Body of pancreas (tissue), 4 donors: ENCODE measurements around the gene SLC12A7. TPM values are rescaled to one million over a fixed set of nuclear protein-coding genes. Genes with fewer than 3 reads are reported as not detected.

Experiments
- ATAC-seq: fragments of 150-250 bp; one replicate; pipeline ENCODE4 v1.9.1; 2016
- DNase-seq, 4 donors: peaks; one replicate each; pipeline ENCODE4 v3.0.0-alpha.2; 2019
- H3K27ac ChIP-seq, 4 donors: fragments of 200-600 bp; sonication (generic); 1 replicate in 3 of 4; 2 replicates in 1 of 4; pipeline versions ENCODE4 v1.5.1 to v1.6.1; 2016 to 2019; ENCODE audit warnings: mild to moderate bottlenecking in 1 of 4, mixed read lengths in 1 of 4, moderate library complexity in 1 of 4
- H3K27me3 ChIP-seq, 2 donors: fragments of 200-600 bp; sonication (generic); one replicate each; pipeline ENCODE4 v1.6.0; 2016; ENCODE audit warnings: mild to moderate bottlenecking in 1 of 2
- H3K36me3 ChIP-seq, 2 donors: fragments of 200-600 bp; sonication (generic); replicated peaks in 1 of 2; 2 replicates each; pipeline ENCODE4 v1.5.1; 2016; ENCODE audit warnings: low read depth in 2 of 2; ENCODE audit not compliant: insufficient read depth in 1 of 2
- H3K4me1 ChIP-seq: fragments of 200-600 bp; sonication (generic); one replicate; pipeline ENCODE4 v1.6.0; 2016
- H3K4me3 ChIP-seq, 2 donors: fragments of 200-600 bp; sonication (generic); 1 replicate in 1 of 2; 2 replicates in 1 of 2; pipeline ENCODE4 v1.5.1; 2016 to 2019
- H3K9me3 ChIP-seq, 3 donors: fragments of 200-600 bp; sonication (generic); 1 replicate in 2 of 3; 2 replicates in 1 of 3; pipeline ENCODE4 v1.5.1; 2016
- CTCF ChIP-seq, 7 experiments: fragments of 450-650 bp in 4 of 7; fragments of 200-600 bp in 3 of 7; sonication (generic) in 3 of 7; IDR thresholded peaks; one replicate each; pipeline ENCODE4 v1.5.1; 2016 to 2019; ENCODE audit warnings: antibody characterized with exemption in 7 of 7
- POLR2A ChIP-seq, 3 donors: fragments of 450-650 bp; IDR thresholded peaks; one replicate each; pipeline ENCODE4 v1.6.1; 2016; ENCODE audit warnings: antibody characterized with exemption in 3 of 3, mild to moderate bottlenecking in 2 of 3
- WGBS, 2 donors: methylation state at CpG; one replicate each; pipeline ENCODE4 v1.1.5; 2017; 5-methylcytosine and 5-hydroxymethylcytosine counted together
- intact Hi-C: fragments of 100-400 bp; cut with DNase I; formaldehyde crosslinking; loops from one replicate; pipeline ENCODE4 v1.15.1; 2023
- total RNA-seq, 2 donors: library from RNA; depleted of rRNA; stranded (reverse); fragments of >200 nt; gene quantifications; one replicate each; pipeline ENCODE4 v1.1.0, GENCODE V29; 2016

SLC12A7 gene
- total RNA-seq, 2 donors from 2014 or later, result 35.5 to 42.8 TPM

DNA sequence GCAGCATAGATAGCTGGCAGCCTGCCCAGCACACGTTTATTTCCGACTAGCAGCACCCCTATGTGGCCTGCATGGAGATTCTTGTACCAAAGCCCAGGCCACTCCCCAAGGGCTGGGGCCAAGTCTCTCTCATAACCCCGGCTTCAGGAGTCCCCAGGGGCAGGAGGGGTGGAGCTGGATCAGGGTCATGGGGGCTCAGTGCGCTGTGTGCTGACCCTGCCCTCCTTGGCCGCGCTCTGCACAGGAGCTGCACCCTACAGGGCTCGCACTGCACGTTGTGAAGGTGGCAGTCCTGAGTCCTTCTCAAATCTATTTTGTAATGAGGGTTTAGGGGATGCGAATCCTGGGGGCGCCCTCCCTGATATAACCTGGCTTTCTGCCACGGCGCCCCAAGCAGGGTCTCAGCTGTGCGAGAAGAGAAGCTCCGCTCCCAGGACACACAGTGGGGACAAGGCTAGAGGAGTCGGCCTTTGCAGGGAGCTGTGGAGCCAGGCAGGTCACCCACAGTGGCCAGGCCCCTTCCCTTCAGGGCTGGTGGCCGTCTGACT, 74.7 kb downstream of the SLC12A7 start:
- H3K36me3 ChIP-seq, result no peaks in the 10 kb centered on the region
- no peaks in the 10 kb centered on the region for H3K27me3 ChIP-seq
- peak in 1 of 4 donors; percentile 6 for DNase-seq
- intact Hi-C loops, result no loop called here
- WGBS, 2 donors, result 70 to 72% methylated on average over 3 to 16 of the region's 16 CpGs
- no peak for ATAC-seq
- H3K9me3 ChIP-seq, result no peaks in the 10 kb centered on the region
- no peak overlapping the region for H3K4me3 ChIP-seq
- no peak for TF ChIP-seq POLR2A (IDR thresholded peaks at IDR 0.05)
- no peak for TF ChIP-seq CTCF (IDR thresholded peaks at IDR 0.05)
- H3K4me1 ChIP-seq, result no peaks in the 10 kb centered on the region
- H3K27ac ChIP-seq, result no peak overlapping the region

GRCh38 chr5:1036504-1037122, 75.2 kb downstream of the SLC12A7 start:
- peak in 1 of 4 donors; percentile 4 for DNase-seq
- H3K27ac ChIP-seq, result no peak overlapping the region
- H3K27me3 ChIP-seq, result no peaks in the 10 kb centered on the region
- intact Hi-C loops, result no loop called here
- H3K9me3 ChIP-seq, result no peaks in the 10 kb centered on the region
- WGBS, 2 donors, result 78 to 88% methylated on average over 15 to 21 of the region's 22 CpGs
- no peak for TF ChIP-seq CTCF (IDR thresholded peaks at IDR 0.05)
- TF ChIP-seq POLR2A (IDR thresholded peaks at IDR 0.05), result no peak
- no peak for ATAC-seq
- no peak overlapping the region for H3K4me3 ChIP-seq
- H3K36me3 ChIP-seq, result no peaks in the 10 kb centered on the region
- no peaks in the 10 kb centered on the region for H3K4me1 ChIP-seq

DNA sequence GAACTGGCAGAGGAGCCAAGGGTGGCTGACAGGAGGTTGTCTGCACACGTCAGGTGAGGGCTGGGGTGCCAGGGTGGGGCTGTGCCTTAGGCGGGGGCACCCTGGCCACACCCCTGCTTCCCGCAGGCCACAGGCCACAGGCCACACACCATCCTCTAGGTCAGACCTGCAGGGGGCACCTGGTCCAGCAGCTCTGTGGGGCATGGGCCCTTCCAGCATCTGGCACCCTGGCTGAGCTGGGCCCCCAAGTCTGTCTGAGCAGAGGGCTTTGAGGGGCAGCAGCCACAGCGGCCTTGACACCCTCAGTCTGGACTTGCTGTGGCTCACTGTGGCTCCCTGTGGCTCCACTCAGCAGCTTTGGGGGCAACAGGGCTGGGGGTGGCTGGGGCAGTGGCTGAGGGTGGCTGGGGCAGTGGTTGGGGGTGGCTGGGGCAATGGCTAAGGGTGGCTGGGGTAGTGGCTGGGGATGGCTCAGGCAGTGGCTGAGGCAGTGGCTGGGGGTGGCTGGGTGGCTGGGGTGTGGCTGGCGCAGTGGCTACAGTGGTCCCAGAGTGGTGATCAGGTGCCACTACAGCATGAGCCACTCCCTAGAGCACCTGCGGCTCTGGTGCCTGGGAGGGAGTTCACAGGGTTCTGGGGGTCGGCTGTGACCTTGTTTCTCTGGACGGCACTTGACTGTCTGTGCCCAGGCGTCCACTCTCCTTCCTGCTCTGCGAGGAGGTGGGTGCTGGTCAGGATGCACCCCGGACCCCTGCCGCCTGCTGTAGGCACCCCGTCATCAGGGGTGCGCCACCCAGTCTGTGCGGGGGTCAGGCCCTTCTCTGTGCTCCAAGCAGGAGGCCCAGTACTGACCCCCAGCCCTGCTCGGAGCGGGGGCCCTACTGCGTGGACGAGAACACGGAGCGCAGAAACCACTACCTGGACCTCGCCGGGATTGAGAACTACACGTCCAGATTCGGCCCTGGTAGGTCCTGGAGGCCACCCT, 76.2 kb downstream of the SLC12A7 start:
- Histone ChIP-seq H3K4me1 (no peaks in the 10 kb centered on the region), H3K27me3 (no peaks in the 10 kb centered on the region), H3K4me3 (no peak overlapping the region), H3K9me3 (no peaks in the 10 kb centered on the region), H3K27ac (no peak overlapping the region), H3K36me3 (no peaks in the 10 kb centered on the region)
- intact Hi-C loops, result no loop called here
- TF ChIP-seq POLR2A (IDR thresholded peaks at IDR 0.05) (no peak), CTCF (IDR thresholded peaks at IDR 0.05) (no peak)
- WGBS, 2 donors, result 75 to 90% methylated on average over 5 to 25 of the region's 25 CpGs
- ATAC-seq, result no peak
- peak in 1 of 4 donors; percentile 5 for DNase-seq

GRCh38 chr5:1034986-1035385, 76.9 kb downstream of the SLC12A7 start:
- ATAC-seq (no peak), DNase-seq (no peak)
- no peaks in the 10 kb centered on the region for H3K36me3 ChIP-seq
- H3K4me1 ChIP-seq, result no peaks in the 10 kb centered on the region
- no peaks in the 10 kb centered on the region for H3K9me3 ChIP-seq
- H3K27ac ChIP-seq, result no peak overlapping the region
- intact Hi-C loops, result no loop called here
- 59 to 64% methylated on average over 2 of the region's 2 CpGs for WGBS, 2 donors
- no peaks in the 10 kb centered on the region for H3K27me3 ChIP-seq
- no peak overlapping the region for H3K4me3 ChIP-seq
- TF ChIP-seq POLR2A (IDR thresholded peaks at IDR 0.05), result no peak
- TF ChIP-seq CTCF (IDR thresholded peaks at IDR 0.05), result no peak
